H1 (cell line): ENCODE measurements around the gene OSGEP. TPM values are rescaled to one million over a fixed set of nuclear protein-coding genes. Genes with fewer than 3 reads are reported as not detected.

Experiments used
- CTCF ChIA-PET: fragments of 300-600 bp; sonication (Branson Sonifier 250); formaldehyde crosslinking; loops from one replicate; lab custom pipeline; 2021; ENCODE audit not compliant: partially characterized antibody; lab: Charles Lee
- POLR2A ChIA-PET: fragments of 300-600 bp; sonication (Branson Sonifier 250); formaldehyde crosslinking; loops from one replicate; lab custom pipeline; 2021; ENCODE audit warnings: inconsistent platforms; ENCODE audit not compliant: partially characterized antibody; lab: Charles Lee
- DNase-seq, 2 experiments: peaks; one replicate each; pipeline versions ENCODE4 v3.0.0 to v3.0.0-alpha.2; 2010 to 2022; ENCODE audit warnings: low spot score in 2 of 2, low read depth in 1 of 2, mixed read lengths in 1 of 2
- FAIRE-seq: peaks from 2 replicates; lab custom pipeline; 2011; peaks lifted over from hg19 to GRCh38; lab: Jason Lieb, UNC
- H2AFZ ChIP-seq: 2 replicates; pipeline ENCODE4 v1.8.1; 2012; ENCODE audit warnings: low read length, inconsistent platforms
- H2AK5ac ChIP-seq: 2 replicates; pipeline ENCODE4 v1.6.1; 2013; ENCODE audit warnings: low read depth, low read length
- H2BK120ac ChIP-seq: replicated peaks from 2 replicates; pipeline ENCODE3; 2013; ENCODE audit warnings: low read depth, low read length, inconsistent platforms
- H2BK12ac ChIP-seq: 2 replicates; pipeline ENCODE4 v1.6.1; 2013; ENCODE audit warnings: low read depth, low read length
- H2BK15ac ChIP-seq: 2 replicates; pipeline ENCODE4 v1.6.1; 2013; ENCODE audit warnings: low read length
- H2BK20ac ChIP-seq: 2 replicates; pipeline ENCODE4 v1.6.1; 2013; ENCODE audit warnings: low read length
- H2BK5ac ChIP-seq: 2 replicates; pipeline ENCODE4 v1.6.1; 2013; ENCODE audit warnings: low read depth, low read length
- H3K14ac ChIP-seq: 2 replicates; pipeline ENCODE4 v1.6.1; 2013; ENCODE audit warnings: inconsistent platforms; ENCODE audit not compliant: insufficient read length
- H3K18ac ChIP-seq: 2 replicates; pipeline ENCODE4 v1.6.1; 2013; ENCODE audit warnings: low read length; ENCODE audit errors: extremely low read depth
- H3K23ac ChIP-seq: 2 replicates; pipeline ENCODE4 v1.6.1; 2013; ENCODE audit warnings: inconsistent platforms; ENCODE audit not compliant: insufficient read length
- H3K23me2 ChIP-seq: 2 replicates; pipeline ENCODE4 v1.6.1; 2013; ENCODE audit warnings: low read depth, low read length
- H3K27ac ChIP-seq: 2 replicates; pipeline ENCODE4 v1.6.1; 2011; ENCODE audit warnings: low read depth, low read length, inconsistent platforms
- H3K27me3 ChIP-seq, 4 experiments: replicated peaks in 1 of 4; 1 replicate in 1 of 4; 2 replicates in 3 of 4; pipeline versions ENCODE4 v1.6.1 to v1.8.1; 2011 to 2013; ENCODE audit warnings: low read length in 3 of 4, mild to moderate bottlenecking in 3 of 4, inconsistent platforms in 2 of 4, mixed read lengths in 2 of 4, moderate library complexity in 1 of 4; ENCODE audit not compliant: control insufficient read depth in 3 of 4, insufficient read depth in 3 of 4; ENCODE audit errors: extremely low read depth in 1 of 4
- H3K36me3 ChIP-seq, 4 experiments: 2 replicates each; pipeline versions ENCODE4 v1.6.1 to v1.8.1; 2011 to 2013; ENCODE audit warnings: mild to moderate bottlenecking in 4 of 4, low read length in 3 of 4, moderate library complexity in 2 of 4, control low read depth in 1 of 4, inconsistent platforms in 1 of 4; ENCODE audit not compliant: insufficient read depth in 4 of 4, control insufficient read depth in 2 of 4
- H3K4ac ChIP-seq: replicated peaks from 2 replicates; pipeline ENCODE3; 2013; ENCODE audit warnings: low read length, low read depth, mixed read lengths, inconsistent platforms; ENCODE audit not compliant: insufficient read length
- H3K4me1 ChIP-seq, 4 experiments: replicated peaks in 1 of 4; 1 replicate in 1 of 4; 2 replicates in 3 of 4; pipeline versions ENCODE4 v1.6.1 to v1.8.1; 2011 to 2013; ENCODE audit warnings: low read length in 3 of 4, inconsistent platforms in 2 of 4, mixed read lengths in 1 of 4; ENCODE audit not compliant: insufficient read depth in 4 of 4, control insufficient read depth in 3 of 4
- H3K4me2 ChIP-seq, 2 experiments: 2 replicates each; pipeline versions ENCODE4 v1.6.1 to v1.8.1; 2011 to 2013; ENCODE audit warnings: low read depth in 2 of 2, low read length in 2 of 2, control low read depth in 1 of 2, inconsistent platforms in 1 of 2, mild to moderate bottlenecking in 1 of 2; ENCODE audit not compliant: insufficient read depth in 1 of 2
- H3K4me3 ChIP-seq, 4 experiments: fragments of 200-600, 300-600 bp in 1 of 4; sonication (generic), shearing (Covaris generic), sonication (Bioruptor Twin) in 1 of 4; 2 replicates each; pipeline versions ENCODE4 v1.5.1 to v1.8.1; 2011 to 2016; ENCODE audit warnings: low read length in 4 of 4, low read depth in 3 of 4, control low read depth in 2 of 4, inconsistent platforms in 2 of 4, mild to moderate bottlenecking in 2 of 4, mixed read lengths in 1 of 4, moderate library complexity in 1 of 4; ENCODE audit not compliant: insufficient read depth in 2 of 4; ENCODE audit errors: extremely low read depth in 1 of 4
- H3K56ac ChIP-seq: replicated peaks from 2 replicates; pipeline ENCODE3; 2013; ENCODE audit warnings: low read depth, mild to moderate bottlenecking, mixed read lengths, low read length, inconsistent platforms; ENCODE audit not compliant: insufficient read length
- H3K79me1 ChIP-seq: 2 replicates; pipeline ENCODE4 v1.6.1; 2013; ENCODE audit warnings: low read depth, low read length, control low read depth
- H3K79me2 ChIP-seq, 2 experiments: 2 replicates each; pipeline versions ENCODE4 v1.6.1 to v1.8.1; 2012 to 2013; ENCODE audit warnings: low read length in 2 of 2, mild to moderate bottlenecking in 2 of 2, inconsistent platforms in 1 of 2; ENCODE audit not compliant: insufficient read depth in 2 of 2, control insufficient read depth in 1 of 2
- H3K9ac ChIP-seq, 4 experiments: replicated peaks in 1 of 4; 1 replicate in 1 of 4; 2 replicates in 3 of 4; pipeline versions ENCODE4 v1.6.1 to v1.8.1; 2011 to 2013; ENCODE audit warnings: low read depth in 3 of 4, low read length in 3 of 4, control low read depth in 2 of 4, mild to moderate bottlenecking in 2 of 4, moderate library complexity in 2 of 4, inconsistent platforms in 1 of 4; ENCODE audit errors: extremely low read depth in 1 of 4
- H3K9me3 ChIP-seq, 2 experiments: 2 replicates each; pipeline versions ENCODE4 v1.6.1 to v1.8.1; 2012 to 2013; ENCODE audit warnings: mild to moderate bottlenecking in 2 of 2, moderate library complexity in 2 of 2, control low read depth in 1 of 2, inconsistent platforms in 1 of 2, low read depth in 1 of 2, low read length in 1 of 2, mixed read lengths in 1 of 2; ENCODE audit not compliant: insufficient read depth in 2 of 2
- H4K20me1 ChIP-seq, 2 experiments: replicated peaks in 1 of 2; 2 replicates each; pipeline versions ENCODE3 to v1.8.1; 2011 to 2013; ENCODE audit warnings: inconsistent platforms in 2 of 2, low read length in 2 of 2, mild to moderate bottlenecking in 1 of 2; ENCODE audit not compliant: insufficient read depth in 2 of 2, control insufficient read depth in 1 of 2
- H4K5ac ChIP-seq: 2 replicates; pipeline ENCODE4 v1.6.1; 2013; ENCODE audit warnings: low read length, low read depth, mixed read lengths, inconsistent platforms; ENCODE audit not compliant: insufficient read length
- H4K8ac ChIP-seq: 2 replicates; pipeline ENCODE4 v1.8.0; 2013; ENCODE audit warnings: mild to moderate bottlenecking, moderate library complexity, low read length, inconsistent platforms; ENCODE audit not compliant: insufficient read depth; ENCODE audit errors: extremely low read depth
- H4K91ac ChIP-seq: replicated peaks from 2 replicates; pipeline ENCODE3; 2013; ENCODE audit warnings: low read length, mixed read lengths, inconsistent platforms; ENCODE audit not compliant: insufficient read length
- MAFK ChIP-seq: IDR thresholded peaks from 2 replicates; pipeline ENCODE4 v1.6.1; 2012; ENCODE audit warnings: low read depth, mild to moderate bottlenecking, improper control_type of control experiment, low read length
- SIRT6 ChIP-seq: IDR thresholded peaks from one replicate; pipeline ENCODE4 v1.7.1; 2012; ENCODE audit warnings: low read length, inconsistent platforms
- WGBS, 2 experiments: shearing (Covaris generic) in 1 of 2; methylation state at CpG; one replicate each; pipeline versions ENCODE4 v1.1.6 to v1.1.7; 2013 to 2015; ENCODE audit warnings: low lambda C conversion rate in 2 of 2, mixed read lengths in 2 of 2, inconsistent platforms in 1 of 2, low coverage in 1 of 2, missing lambda C conversion rate in 1 of 2; ENCODE audit not compliant: insufficient replicate concordance in 2 of 2, insufficient coverage in 1 of 2, insufficient read length in 1 of 2; ENCODE audit errors: extremely low coverage in 1 of 2, missing lambda C conversion rate in 1 of 2; 5-methylcytosine and 5-hydroxymethylcytosine counted together
- polyA plus RNA-seq, 7 experiments: library from polyadenylated mRNA; depleted of rRNA in 3 of 7; stranded (reverse) in 5 of 7; unstranded in 2 of 7; fragments of >200 nt in 5 of 7; fragments of 200-250 nt in 2 of 7; gene quantifications; 1 replicate in 5 of 7; 2 replicates in 1 of 7; 4 replicates in 1 of 7; pipeline versions ENCODE4 v1.2.1 to v1.2.3, GENCODE V29; 2011 to 2013; ENCODE audit warnings: missing spikeins in 2 of 7, mixed read lengths in 2 of 7
- total RNA-seq: library from RNA; stranded (reverse); fragmentation: NEBNext Ultra II Directional; extraction: Animal tissue kit (Norgen Biotek cat#: 25700); gene quantifications from 2 replicates; pipeline ENCODE4 v1.2.1, GENCODE V29; 2021

Gene OSGEP
- total and polyA plus RNA-seq, 2 of the 8 experiments (the other 6 are each of a cell fraction or from before 2014, with no cell fraction given) = 34.4 to 78.6 TPM

- Histone ChIP-seq H3K9me3 (no peaks in the 10 kb centered on the region), H4K91ac (no peak overlapping the region), H2AFZ (no peak overlapping the region), H3K79me1 (no peaks in the 10 kb centered on the region), H3K23me2 (peaks cover 4% of the 10 kb centered on the region), H4K20me1 (no peaks in the 10 kb centered on the region), H3K23ac (no peak overlapping the region), H3K18ac (no peak overlapping the region), H3K36me3 (no peaks in the 10 kb centered on the region), H3K79me2 (no peaks in the 10 kb centered on the region), H3K27me3 (no peaks in the 10 kb centered on the region), H2BK120ac (no peak overlapping the region), H3K27ac (no peak overlapping the region), H3K9ac (no peak overlapping the region), H3K14ac (no peak overlapping the region), H3K4me1 (peaks cover 0 to 10% (median 4%) of the 10 kb centered on the region in 4 experiments; a peak in 4 of 7 replicates), H3K4me3 (no peak overlapping the region), H2BK15ac (no peak overlapping the region), H3K4me2 (no peak overlapping the region), H3K4ac (no peak overlapping the region), H2BK12ac (no peak overlapping the region), H2BK20ac (no peak overlapping the region), H4K5ac (no peak overlapping the region), H2BK5ac (no peak overlapping the region), H3K56ac (no peak overlapping the region), H2AK5ac (0 out of 2 replicates have a peak overlapping the region, but pooled peaks have one; percentile 24), H4K8ac (no peak overlapping the region; the same call in 1 of the 2 replicates)
- FAIRE-seq (no peak), DNase-seq (no peak)
- ChIA-PET CTCF (interaction anchor here (0.6 to 1.3 kb wide), 9 partner anchors 10 to 273 kb away, joined by 3 to 5 read pairs (median 3); partner anchors contain the start of genes KLHL33, OSGEP and PARP2), POLR2A (interaction anchor here (1.0 to 2.6 kb wide), 3 partner anchors 27 to 52 kb away, joined by 3 to 12 read pairs (median 6); partner anchors contain the start of genes APEX1, OSGEP and PNP)
- WGBS, 2 experiments = 95% methylated on average over 7 of the region's 7 CpGs; no CpG with 5 or more reads in 1 of the 2 experiments
- TF ChIP-seq MAFK (no peak), SIRT6 (no peak)
These were observed 37.1 kb downstream of the OSGEP start for GRCh38 chr14:20417250-20418186.
